ENCODE data around the gene ZNHIT2. TPM values are rescaled to one million over a fixed set of nuclear protein-coding genes. Genes with fewer than 3 reads are reported as not detected.

Gene ZNHIT2
- 6.0 and 6.1 TPM in 2 replicates for total RNA-seq

DNA sequence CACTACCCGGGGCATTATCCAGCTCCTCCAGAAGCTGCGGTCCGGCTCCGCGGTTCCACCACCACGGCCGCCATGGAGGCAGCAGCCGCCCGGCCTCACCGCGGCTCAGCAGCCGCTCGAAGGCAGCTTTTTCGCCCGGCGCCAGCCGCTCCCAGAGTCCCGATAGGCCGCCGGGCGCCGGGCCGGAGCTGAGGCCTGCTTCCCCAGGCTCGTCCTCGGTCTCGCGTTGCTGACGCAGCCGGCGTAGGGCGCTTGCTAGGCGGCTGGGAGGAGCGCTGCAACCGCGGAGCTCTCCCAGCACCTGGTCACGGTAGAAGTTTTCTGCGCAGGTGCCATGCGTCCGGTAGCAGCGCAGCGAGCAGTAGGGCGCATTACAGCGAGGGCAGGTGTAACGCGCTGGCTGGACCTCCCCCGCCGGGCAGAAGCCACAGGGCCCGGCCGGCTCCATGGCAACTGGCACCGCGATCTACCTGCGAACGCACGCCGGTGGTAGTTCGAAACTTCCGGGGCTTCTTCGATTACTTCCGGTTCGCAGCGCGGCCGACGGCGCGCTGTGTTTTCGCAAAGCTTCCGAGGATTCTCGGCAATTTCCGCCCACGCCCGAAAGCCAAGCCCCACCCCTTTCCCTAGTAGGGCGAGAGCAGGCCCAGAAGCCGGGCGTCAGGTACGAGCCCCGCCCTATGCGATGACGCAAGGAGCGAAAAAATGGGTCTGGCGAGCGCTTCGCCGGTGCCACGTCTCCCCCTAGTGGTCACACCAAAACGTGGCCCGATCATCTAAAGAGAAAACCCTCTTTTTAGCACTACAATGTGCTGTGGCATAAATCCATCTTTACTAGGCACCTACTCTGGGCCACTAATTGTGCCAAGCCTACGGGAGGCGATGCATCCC, at the start of gene ZNHIT2:
ZNHIT2 (minus strand) TSS at position 496 of the 891 bp plus-strand sequence; CDS start at position 448, 48 bp downstream.

DNA sequence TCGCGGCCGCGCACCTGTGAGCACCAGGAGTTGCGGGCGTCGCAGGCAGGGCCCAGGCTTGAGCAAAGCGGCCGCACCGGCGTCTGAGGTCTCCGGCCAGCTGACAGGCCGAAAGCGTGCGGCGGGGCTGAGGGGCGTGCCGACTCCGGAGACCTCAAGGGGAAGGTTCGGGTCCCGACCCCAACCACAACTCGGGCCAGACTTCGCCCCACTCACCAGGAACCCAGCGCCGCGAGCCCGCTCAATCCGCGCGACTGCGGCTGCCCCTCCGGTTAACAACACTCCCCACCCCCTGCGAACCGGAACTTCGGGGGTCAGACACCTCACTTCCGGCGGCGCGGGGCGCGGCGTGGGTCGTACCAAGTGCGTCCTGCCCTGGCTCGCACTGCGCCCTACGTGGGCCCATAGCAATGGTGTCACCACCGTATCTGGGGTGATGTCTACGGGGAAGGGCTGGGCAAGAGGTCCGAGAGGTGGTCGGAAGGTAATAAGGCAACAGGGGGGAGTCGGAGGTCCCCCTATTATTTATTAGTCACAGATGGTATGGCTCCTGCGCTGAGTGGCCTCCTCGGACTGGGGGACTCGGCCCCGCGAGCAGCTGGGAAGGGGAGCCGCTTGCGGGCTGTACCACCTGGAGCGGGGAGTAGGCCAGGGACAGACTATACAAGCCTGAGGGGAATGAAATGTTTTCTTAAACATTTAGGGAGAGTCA, 16.9 kb upstream of the ZNHIT2 start, which contains the start of gene SYVN1:
SYVN1 (minus strand) TSS at position 280 of the 712 bp plus-strand sequence. CDS start 918 bp downstream, outside the sequence.

DNA sequence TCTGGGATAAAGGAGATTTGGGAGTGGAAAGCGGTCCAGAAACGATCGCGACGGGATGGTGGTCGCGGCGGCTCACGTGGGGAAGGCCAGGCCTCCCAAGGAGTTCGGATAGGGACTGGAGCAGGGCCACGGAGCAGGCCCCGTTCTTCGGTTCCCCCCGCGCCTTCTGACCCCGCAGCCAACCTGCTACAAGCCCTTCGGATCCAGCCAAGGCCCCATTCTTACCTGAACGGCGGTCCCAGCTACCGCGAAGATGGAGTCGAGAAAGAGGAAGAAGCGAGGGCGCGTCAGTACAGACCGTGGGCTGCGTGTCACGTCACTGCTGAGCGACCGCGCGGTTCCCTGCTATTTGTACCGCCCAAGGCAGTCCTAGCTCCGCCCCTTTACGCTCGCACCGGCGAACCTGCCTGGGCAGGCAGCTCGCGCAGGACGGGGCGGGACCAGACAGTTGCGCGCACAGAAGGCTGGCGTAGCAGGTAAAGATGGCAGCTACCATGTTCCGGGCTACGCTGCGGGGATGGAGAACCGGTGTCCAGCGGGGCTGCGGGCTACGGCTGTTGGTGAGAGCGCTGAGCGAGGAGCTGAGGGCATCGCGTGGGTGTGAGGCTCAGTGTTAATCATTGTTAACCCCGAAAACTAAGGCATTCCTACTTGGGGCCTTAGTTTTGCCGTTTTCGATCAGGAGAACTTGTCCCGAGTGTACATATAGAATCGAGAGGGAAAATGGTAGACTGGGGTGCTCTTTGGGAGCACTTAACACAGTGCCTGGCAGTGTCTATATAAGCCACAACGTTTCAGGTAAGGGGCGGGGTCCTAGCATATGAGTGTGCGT, 4.6 kb upstream of the ZNHIT2 start, which contains the start of the genes FAU and MRPL49:
FAU (minus strand) TSS at position 270 of the 832 bp plus-strand sequence. CDS start 321 bp downstream, outside the sequence.
MRPL49 (plus strand) TSS at position 457 of the 832 bp plus-strand sequence; CDS start at position 483, 26 bp downstream.

DNA sequence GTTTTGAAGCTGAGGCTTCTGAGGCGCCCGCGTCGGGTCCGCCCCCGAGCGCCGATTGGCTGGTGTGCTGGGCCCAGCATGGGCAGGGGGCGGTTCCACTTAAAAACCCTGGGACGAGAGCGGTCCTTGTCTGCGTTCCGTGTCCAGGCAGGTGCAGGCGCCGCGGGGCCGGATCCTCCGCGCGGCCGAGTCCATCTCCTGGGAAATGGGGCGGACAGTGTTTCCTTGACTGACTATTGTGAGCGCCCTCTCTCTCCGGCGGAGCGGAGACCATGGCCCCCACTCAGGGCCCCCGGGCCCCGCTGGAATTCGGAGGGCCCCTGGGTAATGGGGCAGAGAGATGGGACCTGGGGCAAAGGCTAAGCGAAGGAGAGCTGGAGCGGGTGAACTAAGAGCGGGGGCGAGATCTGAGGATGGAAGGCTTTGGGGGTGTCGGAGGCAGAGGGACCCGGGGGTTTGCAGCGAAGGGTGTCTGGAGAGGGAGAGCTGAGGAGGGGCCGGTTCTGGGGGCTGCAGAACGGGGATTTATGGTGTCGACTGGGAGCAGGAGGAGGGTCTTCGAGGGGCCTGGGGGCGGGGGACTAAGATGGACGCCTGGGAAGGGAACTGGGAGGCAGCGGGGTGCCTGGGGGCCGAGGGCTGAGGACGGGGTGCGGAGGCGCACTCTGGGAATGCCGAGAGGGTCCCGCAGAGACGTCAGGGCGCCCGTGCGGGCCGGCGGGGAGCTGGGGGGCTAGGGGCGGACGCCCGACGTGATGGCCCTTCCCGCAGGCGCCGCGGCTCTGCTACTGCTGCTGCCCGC, 5.6 kb downstream of the ZNHIT2 start, which contains the start of gene TM7SF2:
TM7SF2 (plus strand) TSS at position 129 of the 802 bp plus-strand sequence; CDS start at position 273, 144 bp downstream.

DNA sequence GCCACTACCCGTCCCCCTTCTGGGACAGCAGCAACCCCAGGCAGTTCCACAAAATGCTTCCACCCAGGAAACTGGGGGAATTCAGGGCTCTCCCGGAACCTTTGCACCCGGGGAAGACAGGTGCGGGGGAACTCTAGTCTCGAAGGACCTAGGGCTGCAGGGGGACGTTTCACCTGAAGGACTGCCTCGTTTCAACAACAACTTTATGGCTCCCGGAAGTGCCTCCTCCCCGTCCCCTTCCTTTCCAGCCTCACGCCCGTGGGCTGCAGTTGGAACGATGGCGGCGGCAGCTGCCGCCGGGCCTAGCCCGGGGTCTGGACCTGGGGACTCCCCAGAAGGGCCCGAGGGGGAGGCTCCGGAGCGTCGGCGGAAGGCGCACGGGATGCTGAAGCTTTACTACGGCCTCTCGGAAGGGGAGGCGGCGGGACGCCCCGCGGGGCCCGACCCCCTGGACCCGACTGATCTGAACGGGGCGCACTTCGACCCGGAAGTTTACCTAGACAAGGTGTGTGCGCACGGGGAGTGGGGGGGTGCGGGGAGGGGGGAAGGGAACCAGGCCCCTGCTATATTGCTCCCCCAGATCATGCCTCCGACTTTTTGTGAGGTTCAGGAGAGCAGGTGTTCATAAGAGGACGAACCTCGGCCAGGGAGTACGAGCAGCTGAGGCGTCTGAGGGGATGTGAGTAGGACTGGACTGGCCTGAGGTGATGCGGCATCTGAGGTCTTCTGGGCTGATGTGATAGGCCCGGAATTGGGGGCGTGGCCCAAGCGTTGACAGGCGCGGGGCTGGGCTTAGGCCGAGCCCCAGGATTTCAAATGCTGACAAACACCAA, 21.3 kb downstream of the ZNHIT2 start, which contains the start of gene VPS51:
VPS51 (plus strand) TSS at position 241 of the 833 bp plus-strand sequence; CDS start at position 278, 37 bp downstream.

DNA sequence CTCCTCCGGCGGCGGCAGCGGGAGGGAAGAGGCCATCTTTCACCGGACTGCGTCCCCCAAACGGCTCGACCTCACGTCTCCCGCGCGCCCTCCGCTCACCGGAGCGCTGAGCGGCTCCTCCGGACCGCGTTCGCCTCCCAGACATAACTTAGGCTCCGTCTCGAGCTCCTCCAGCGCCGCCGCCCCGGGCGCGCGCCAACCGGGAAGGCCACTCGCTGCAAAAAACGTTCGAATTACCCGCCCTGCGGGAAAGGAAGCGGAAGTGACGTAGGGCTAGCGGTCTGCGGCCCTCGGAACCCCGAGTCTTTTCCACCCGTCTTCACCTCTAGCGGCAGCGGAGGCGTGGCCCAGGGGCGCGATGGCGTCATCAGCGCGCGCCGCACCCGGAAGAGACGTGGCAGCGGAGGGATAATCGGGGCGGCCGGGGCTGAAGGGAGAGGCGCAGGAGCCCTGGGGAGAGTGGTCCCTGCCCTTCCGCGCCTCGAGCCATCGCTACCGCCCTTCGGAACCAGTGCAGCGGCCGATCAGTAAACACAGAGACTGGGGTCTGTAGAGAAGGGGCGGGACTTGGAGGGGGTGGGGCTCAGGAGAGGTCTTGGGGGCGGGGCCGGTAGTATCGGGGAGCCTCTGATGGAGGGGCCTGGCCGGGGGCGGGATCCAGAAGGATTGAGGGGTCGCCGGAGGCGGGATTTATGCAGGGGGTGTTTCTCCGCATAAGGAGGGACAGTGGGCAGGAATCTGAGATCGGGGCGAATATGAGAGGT, 33.5 kb downstream of the ZNHIT2 start, which contains the start of the genes CDCA5 and ZFPL1:
CDCA5 (minus strand) TSS at position 207 of the 764 bp plus-strand sequence; CDS start at position 145, 62 bp downstream.
ZFPL1 (plus strand) TSS at position 389 of the 764 bp plus-strand sequence. CDS start 477 bp downstream, outside the sequence.

Other genes with a start within 250 kb of the ZNHIT2 start
- gene EHD1, start 239.1 kb downstream of the ZNHIT2 start, total RNA-seq, result 104 and 110 TPM in 2 replicates
- gene ATG2A, start 200.5 kb downstream of the ZNHIT2 start, total RNA-seq, result 7.8 and 8.1 TPM in 2 replicates
- gene PPP2R5B, start 193.0 kb downstream of the ZNHIT2 start, total RNA-seq, result 10.3 and 11.6 TPM in 2 replicates
- gene GPHA2, start 181.8 kb downstream of the ZNHIT2 start, total RNA-seq, result not detected in 2 replicates
- not detected in 2 replicates for gene MAJIN, start 145.6 kb downstream of the ZNHIT2 start, total RNA-seq
- 0.26 and 0.81 TPM in 2 replicates for gene BATF2, start 120.7 kb downstream of the ZNHIT2 start, total RNA-seq
- gene ARL2, start 103.5 kb downstream of the ZNHIT2 start, total RNA-seq, result 95.3 and 110 TPM in 2 replicates
- gene SNX15, start 90.3 kb downstream of the ZNHIT2 start, total RNA-seq, result 10.6 and 11.9 TPM in 2 replicates
- 6.2 and 9.0 TPM in 2 replicates for gene SAC3D1, start 76.5 kb downstream of the ZNHIT2 start, total RNA-seq
- gene NAALADL1, start 59.1 kb downstream of the ZNHIT2 start, total RNA-seq, result 23.3 and 27.0 TPM in 2 replicates
- 4.2 and 7.8 TPM in 2 replicates for gene CDCA5, start 33.7 kb downstream of the ZNHIT2 start, total RNA-seq
- gene ZFPL1, start 33.5 kb downstream of the ZNHIT2 start, total RNA-seq, result 32.7 and 35.9 TPM in 2 replicates
- gene VPS51, start 21.5 kb downstream of the ZNHIT2 start, total RNA-seq, result 175 and 203 TPM in 2 replicates
- 8.9 and 9.0 TPM in 2 replicates for gene TM7SF2, start 5.8 kb downstream of the ZNHIT2 start, total RNA-seq
- 379 and 456 TPM in 2 replicates for gene FAU, start 4.4 kb upstream of the ZNHIT2 start, total RNA-seq
- 28.3 and 34.2 TPM in 2 replicates for gene MRPL49, start 4.6 kb upstream of the ZNHIT2 start, total RNA-seq
- gene SYVN1, start 16.8 kb upstream of the ZNHIT2 start, total RNA-seq, result 16.8 and 20.1 TPM in 2 replicates
- not detected in 2 replicates for gene SPDYC, start 52.5 kb upstream of the ZNHIT2 start, total RNA-seq
- 88.9 and 117 TPM in 2 replicates for gene CAPN1, start 64.2 kb upstream of the ZNHIT2 start, total RNA-seq
- 3.9 and 7.0 TPM in 2 replicates for gene POLA2, start 144.3 kb upstream of the ZNHIT2 start, total RNA-seq
- 7.3 and 12.8 TPM in 2 replicates for gene CDC42EP2, start 197.2 kb upstream of the ZNHIT2 start, total RNA-seq
- 25.8 and 33.8 TPM in 2 replicates for gene DPF2, start 216.2 kb upstream of the ZNHIT2 start, total RNA-seq
- gene TIGD3, start 237.1 kb upstream of the ZNHIT2 start, total RNA-seq, result 0.13 TPM in 1 of 2 replicates, not detected in the other